NT2/D1 (cell line): ENCODE results near the gene SVEP1.

ENCODE experiments used
- DNase-seq: peaks from one replicate; pipeline ENCODE4 v3.0.0-alpha.2; 2011; ENCODE audit warnings: low read depth, low spot score
- H3K27me3 ChIP-seq: 2 replicates; pipeline ENCODE4 v1.6.0; 2011; ENCODE audit warnings: mild to moderate bottlenecking; ENCODE audit not compliant: insufficient read length, insufficient read depth
- H3K36me3 ChIP-seq: 2 replicates; pipeline ENCODE4 v1.6.1; 2011; ENCODE audit warnings: mild to moderate bottlenecking, low read length, mixed read lengths; ENCODE audit not compliant: insufficient read depth, insufficient read length
- H3K4me1 ChIP-seq: 2 replicates; pipeline ENCODE4 v1.5.1; 2011; ENCODE audit not compliant: insufficient read depth, insufficient read length
- H3K4me3 ChIP-seq: 2 replicates; pipeline ENCODE4 v1.5.1; 2011; ENCODE audit warnings: low read depth; ENCODE audit not compliant: insufficient read length
- H3K9ac ChIP-seq: 2 replicates; pipeline ENCODE4 v1.6.0; 2011; ENCODE audit warnings: low read depth; ENCODE audit not compliant: insufficient read length
- H3K9me3 ChIP-seq: 2 replicates; pipeline ENCODE4 v1.5.1; 2011; ENCODE audit warnings: mild to moderate bottlenecking, low read length; ENCODE audit not compliant: insufficient read depth
- SUZ12 ChIP-seq: IDR thresholded peaks from 2 replicates; pipeline ENCODE4 v1.6.1; 2011; ENCODE audit not compliant: insufficient read length, insufficient read depth; ENCODE audit errors: extremely low read depth
- YY1 ChIP-seq: IDR thresholded peaks from 2 replicates; pipeline ENCODE4 v1.6.1; 2011; ENCODE audit not compliant: insufficient read length, insufficient read depth
- ZNF274 ChIP-seq: IDR thresholded peaks from 2 replicates; pipeline ENCODE4 v1.6.1; 2011; ENCODE audit warnings: mild to moderate bottlenecking, low read depth, low read length

The SVEP1 gene

GRCh38 chr9:110487196-110487595, 92.3 kb downstream of the SVEP1 start:
- no peaks in the 10 kb centered on the region for H3K4me1 ChIP-seq
- DNase-seq: no peak
- no peak for TF ChIP-seq SUZ12
- TF ChIP-seq YY1: no peak
- TF ChIP-seq ZNF274: no peak
- no peak overlapping the region for H3K9ac ChIP-seq
- peaks cover 4% of the 10 kb centered on the region for H3K36me3 ChIP-seq
- no peak overlapping the region for H3K4me3 ChIP-seq
- H3K27me3 ChIP-seq: no peaks in the 10 kb centered on the region
- H3K9me3 ChIP-seq: no peaks in the 10 kb centered on the region

GRCh38 chr9:110486218-110486617, 93.3 kb downstream of the SVEP1 start:
- Histone ChIP-seq H3K9me3 (no peaks in the 10 kb centered on the region), H3K36me3 (peaks cover 4% of the 10 kb centered on the region), H3K4me3 (no peak overlapping the region), H3K27me3 (no peaks in the 10 kb centered on the region), H3K9ac (no peak overlapping the region), H3K4me1 (no peaks in the 10 kb centered on the region)
- TF ChIP-seq YY1 (no peak), SUZ12 (no peak), ZNF274 (no peak)
- DNase-seq: no peak

- Histone ChIP-seq H3K27me3 (no peaks in the 10 kb centered on the region), H3K9ac (no peak overlapping the region), H3K4me3 (no peak overlapping the region), H3K36me3 (no peaks in the 10 kb centered on the region), H3K9me3 (no peaks in the 10 kb centered on the region), H3K4me1 (no peaks in the 10 kb centered on the region)
- TF ChIP-seq ZNF274: no peak
- no peak for TF ChIP-seq YY1
- no peak for TF ChIP-seq SUZ12
- DNase-seq: no peak
These were observed 100.1 kb downstream of the SVEP1 start for GRCh38 chr9:110479481-110479880.

GRCh38 chr9:110476251-110476650, 103.3 kb downstream of the SVEP1 start:
- peak; percentile 22 for DNase-seq
- no peaks in the 10 kb centered on the region for H3K4me1 ChIP-seq

GRCh38 chr9:110472111-110472510, 107.4 kb downstream of the SVEP1 start:
- TF ChIP-seq SUZ12: no peak
- TF ChIP-seq ZNF274: no peak
- TF ChIP-seq YY1: no peak
- DNase-seq: no peak
- Histone ChIP-seq H3K27me3 (no peaks in the 10 kb centered on the region), H3K4me3 (no peak overlapping the region), H3K9ac (no peak overlapping the region), H3K4me1 (peaks cover 2% of the 10 kb centered on the region), H3K36me3 (no peaks in the 10 kb centered on the region), H3K9me3 (no peaks in the 10 kb centered on the region)

More at GRCh38 chr9:110476251-110476650, 103.3 kb downstream of the SVEP1 start:
- no peaks in the 10 kb centered on the region for H3K36me3 ChIP-seq
- no peak overlapping the region for H3K4me3 ChIP-seq
- H3K9ac ChIP-seq: no peak overlapping the region
- H3K9me3 ChIP-seq: no peaks in the 10 kb centered on the region
- TF ChIP-seq SUZ12 (no peak), ZNF274 (no peak), YY1 (no peak)
- H3K27me3 ChIP-seq: no peaks in the 10 kb centered on the region

- Histone ChIP-seq H3K36me3 (no peaks in the 10 kb centered on the region), H3K4me1 (peaks cover 2% of the 10 kb centered on the region), H3K9ac (no peak overlapping the region), H3K4me3 (no peak overlapping the region), H3K9me3 (no peaks in the 10 kb centered on the region), H3K27me3 (no peaks in the 10 kb centered on the region)
- no peak for TF ChIP-seq SUZ12
- no peak for TF ChIP-seq ZNF274
- no peak for TF ChIP-seq YY1
- DNase-seq: no peak
These were observed 110.6 kb downstream of the SVEP1 start for GRCh38 chr9:110468950-110469349.

- no peaks in the 10 kb centered on the region for H3K36me3 ChIP-seq
- no peak overlapping the region for H3K4me3 ChIP-seq
- TF ChIP-seq SUZ12 (no peak), ZNF274 (no peak), YY1 (no peak)
- DNase-seq: no peak
- no peak overlapping the region for H3K9ac ChIP-seq
- H3K9me3 ChIP-seq: no peaks in the 10 kb centered on the region
- no peaks in the 10 kb centered on the region for H3K27me3 ChIP-seq
- H3K4me1 ChIP-seq: no peaks in the 10 kb centered on the region
These were observed 114.4 kb downstream of the SVEP1 start for GRCh38 chr9:110465190-110465589.

- DNase-seq: no peak
These were observed 115.2 kb downstream of the SVEP1 start for GRCh38 chr9:110464321-110464720.

More at GRCh38 chr9:110464321-110464720, 115.2 kb downstream of the SVEP1 start:
- TF ChIP-seq ZNF274 (no peak), SUZ12 (no peak), YY1 (no peak)
- Histone ChIP-seq H3K36me3 (no peaks in the 10 kb centered on the region), H3K9me3 (no peaks in the 10 kb centered on the region), H3K27me3 (no peaks in the 10 kb centered on the region), H3K4me3 (no peak overlapping the region), H3K4me1 (no peaks in the 10 kb centered on the region), H3K9ac (no peak overlapping the region)
